Superior temporal gyrus (tissue), 1 donor: ENCODE data around the gene ETV3.

ENCODE experiments used
- DNase-seq: peaks from one replicate; pipeline ENCODE4 v3.0.0-alpha.2; 2016; ENCODE audit errors: extremely low spot score

ETV3 gene

DNA sequence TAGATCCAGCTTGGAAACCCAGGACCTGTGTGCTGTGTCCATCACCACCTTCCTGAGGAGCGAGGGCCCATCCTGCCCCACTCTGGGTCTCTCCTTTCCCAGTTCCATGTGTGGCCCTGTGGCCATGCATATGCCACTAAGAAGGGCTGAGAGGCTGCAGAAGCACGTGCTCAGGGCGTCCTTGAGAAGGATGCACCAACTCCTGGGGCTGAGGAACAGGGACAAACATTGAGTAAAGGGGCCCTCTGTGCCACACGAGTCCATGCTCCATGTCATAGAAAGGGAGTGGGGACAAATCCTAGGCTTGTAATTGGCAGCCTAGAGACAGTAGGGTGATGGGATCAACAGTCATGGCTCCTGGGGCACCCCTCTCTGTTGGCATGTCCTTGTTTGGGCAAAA, 47.0 kb downstream of the ETV3 start:
- no peak for DNase-seq

GRCh38 chr1:157090771-157091170, 47.4 kb downstream of the ETV3 start:
- no peak for DNase-seq

DNA sequence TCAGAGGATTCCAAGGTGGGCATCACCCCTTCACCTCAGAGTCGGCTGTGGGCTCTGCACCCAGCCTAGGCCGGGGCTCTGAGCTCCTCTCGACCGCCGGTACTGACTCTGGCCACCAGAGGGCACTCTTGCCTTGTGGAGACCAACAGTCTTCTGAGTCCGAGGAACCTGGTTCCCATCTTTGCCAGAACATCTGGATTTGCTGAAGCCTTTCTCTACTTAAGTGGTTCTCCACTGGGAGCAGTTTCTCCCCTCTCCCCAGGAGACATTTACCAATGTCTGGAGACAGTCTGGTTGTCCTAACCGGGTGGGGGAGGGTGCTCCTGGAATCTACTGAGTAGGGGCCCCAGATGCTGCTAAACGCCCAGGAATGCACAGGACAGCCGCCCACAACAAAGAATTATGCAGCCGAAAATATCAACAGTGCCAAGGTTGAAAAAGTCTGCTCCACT, 48.0 kb downstream of the ETV3 start:
- peak; percentile 94 for DNase-seq

- no peak for DNase-seq
Observed at GRCh38 chr1:157089789-157090188, 48.4 kb downstream of the ETV3 start.

- no peak for DNase-seq
Observed at GRCh38 chr1:157088607-157089006, 49.6 kb downstream of the ETV3 start.

DNA sequence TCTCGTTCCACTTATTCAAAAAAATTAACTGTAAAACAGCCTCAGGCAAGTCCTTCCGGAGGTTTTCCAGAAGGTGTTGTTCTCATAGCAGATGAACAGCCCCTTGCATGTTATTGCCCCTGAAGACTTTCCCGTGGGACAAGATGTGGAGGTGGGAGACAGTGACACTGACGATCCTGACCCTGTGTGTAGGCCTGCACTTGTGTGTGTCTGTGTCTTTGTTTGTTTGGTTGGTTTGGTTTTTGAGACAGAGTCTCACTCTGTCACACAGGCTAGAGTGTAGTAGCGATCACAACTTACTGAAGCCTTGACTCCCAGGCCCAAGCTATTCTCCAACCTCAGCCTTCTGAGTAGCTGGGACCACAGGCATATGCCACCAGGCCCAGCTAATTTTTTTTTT, 51.2 kb downstream of the ETV3 start:
- DNase-seq, result no peak

DNA sequence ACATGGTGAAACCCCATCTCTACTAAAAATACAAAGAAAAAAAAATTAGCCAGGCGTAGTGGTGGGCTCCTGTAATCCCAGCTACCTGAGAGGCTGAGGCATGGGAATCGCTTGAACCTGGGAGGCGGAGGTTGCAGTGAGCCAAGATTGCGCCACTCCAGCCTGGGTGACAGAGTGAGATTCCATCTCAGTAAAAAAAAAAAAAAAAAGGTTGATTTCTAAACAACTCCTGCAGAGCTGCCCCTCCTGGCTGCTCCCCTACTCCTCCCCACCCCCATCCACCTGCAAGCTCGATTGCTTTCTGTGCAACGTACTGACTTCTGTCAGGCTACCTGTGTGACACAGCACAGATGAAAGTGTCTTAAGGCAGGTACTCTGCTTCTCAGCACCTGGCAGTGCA, 51.9 kb downstream of the ETV3 start:
- no peak for DNase-seq

GRCh38 chr1:157085421-157085820, 52.8 kb downstream of the ETV3 start:
- no peak for DNase-seq

DNA sequence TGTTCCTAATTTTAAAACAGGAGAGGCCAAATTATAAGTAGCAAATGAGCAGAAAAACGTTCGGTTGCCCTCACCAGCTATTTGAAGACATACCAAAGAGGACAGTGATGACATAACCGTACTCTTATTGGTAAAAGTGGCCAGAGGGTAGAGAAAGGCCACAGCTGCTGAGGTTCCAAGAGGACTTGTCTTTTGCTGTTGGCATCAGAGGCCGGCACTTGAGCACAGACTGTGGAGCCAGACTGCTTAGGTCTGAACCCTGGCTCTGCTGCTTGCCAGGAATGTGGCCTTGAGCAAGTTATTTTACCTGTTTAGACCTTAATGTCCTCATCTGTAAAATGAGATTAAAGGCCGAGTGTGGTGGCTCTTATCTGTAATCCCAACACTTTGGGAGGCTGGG, 53.5 kb downstream of the ETV3 start:
- no peak for DNase-seq

- DNase-seq, result no peak
Observed at GRCh38 chr1:157081707-157082106, 56.5 kb downstream of the ETV3 start.

GRCh38 chr1:157080714-157081113, 57.5 kb downstream of the ETV3 start:
- DNase-seq, result no peak

DNA sequence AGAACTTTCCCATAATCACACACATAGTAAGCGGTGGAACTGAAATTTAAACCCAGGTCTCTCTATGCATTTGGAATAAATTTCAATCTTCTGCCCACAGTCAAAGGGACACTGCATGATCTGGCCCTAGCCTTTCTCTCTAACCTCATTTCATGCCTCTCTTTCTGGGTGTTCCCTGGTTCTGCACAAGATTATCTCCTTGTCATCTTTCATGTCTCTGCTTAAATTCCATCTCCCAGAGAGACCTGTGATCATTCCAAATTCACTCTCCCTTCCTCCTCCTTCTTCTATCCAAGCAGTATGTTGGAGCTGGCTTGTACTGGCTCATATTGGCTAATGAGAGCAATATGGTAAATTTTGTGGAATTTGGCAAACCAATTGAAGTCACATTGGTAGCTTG, 60.8 kb downstream of the ETV3 start:
- no peak for DNase-seq

- DNase-seq, result peak; percentile 70
Observed at GRCh38 chr1:157073944-157074685, 64.1 kb downstream of the ETV3 start.
